OCI-LY1 (cell line): Measurements from ENCODE around the gene EPB41L4A.

Experiments
- H2AFZ ChIP-seq: fragments of 200-600 bp; sonication (generic), shearing (Covaris generic); 2 replicates; pipeline ENCODE4 v1.6.0; 2014; ENCODE audit warnings: antibody characterized with exemption, mild to moderate bottlenecking, low read length
- H3F3A ChIP-seq: fragments of 200-600 bp; sonication (generic), shearing (Covaris generic); 2 replicates; pipeline ENCODE4 v1.6.0; 2014; ENCODE audit warnings: mild to moderate bottlenecking, antibody characterized with exemption, low read length, moderate library complexity; ENCODE audit not compliant: insufficient read depth
- H3K27ac ChIP-seq: fragments of 200-600 bp; sonication (generic); 2 replicates; pipeline ENCODE4 v1.5.1; 2014; ENCODE audit warnings: low read length, mixed run types, mild to moderate bottlenecking, low read depth; ENCODE audit not compliant: poor library complexity, severe bottlenecking
- H3K27me3 ChIP-seq: fragments of 200-600 bp; sonication (generic); 2 replicates; pipeline ENCODE4 v1.6.0; 2014; ENCODE audit warnings: antibody characterized with exemption, mild to moderate bottlenecking, low read length, moderate library complexity; ENCODE audit not compliant: insufficient read depth
- H3K36me3 ChIP-seq: fragments of 200-600 bp; sonication (generic); 2 replicates; pipeline ENCODE4 v1.6.1; 2014; ENCODE audit warnings: mild to moderate bottlenecking, antibody characterized with exemption, low read length, moderate library complexity, mixed read lengths; ENCODE audit not compliant: insufficient read depth
- H3K4me1 ChIP-seq: fragments of 200-600 bp; sonication (generic); 2 replicates; pipeline ENCODE4 v1.5.1; 2014; ENCODE audit warnings: mild to moderate bottlenecking, low read length, moderate library complexity; ENCODE audit not compliant: insufficient read depth, severe bottlenecking
- H3K4me2 ChIP-seq: fragments of 200-600 bp; sonication (generic), shearing (Covaris generic); 2 replicates; pipeline ENCODE4 v1.6.1; 2014; ENCODE audit warnings: low read length
- H3K4me3 ChIP-seq: fragments of 200-600 bp; sonication (generic); 2 replicates; pipeline ENCODE4 v1.5.1; 2014; ENCODE audit warnings: low read length, low read depth, mild to moderate bottlenecking, mixed read lengths; ENCODE audit not compliant: poor library complexity, severe bottlenecking
- H3K79me2 ChIP-seq: fragments of 200-600 bp; shearing (Covaris generic); 2 replicates; pipeline ENCODE4 v1.6.1; 2016; ENCODE audit warnings: mixed run types, low read length, mixed read lengths; ENCODE audit not compliant: insufficient read depth
- H3K9ac ChIP-seq: fragments of 200-600 bp; sonication (generic), shearing (Covaris generic); 2 replicates; pipeline ENCODE4 v1.6.1; 2014; ENCODE audit warnings: mild to moderate bottlenecking, low read length, mixed read lengths
- H3K9me2 ChIP-seq: fragments of 200-600 bp; sonication (generic), shearing (Covaris generic); 2 replicates; pipeline ENCODE4 v1.6.1; 2014; ENCODE audit warnings: low read depth, mild to moderate bottlenecking, low read length, mixed read lengths
- H3K9me3 ChIP-seq: fragments of 200-600 bp; shearing (Covaris generic); 2 replicates; pipeline ENCODE4 v1.6.1; 2014; ENCODE audit warnings: low read length, mixed read lengths
- H4K20me1 ChIP-seq: fragments of 200-600 bp; sonication (generic), shearing (Covaris generic); 2 replicates; pipeline ENCODE4 v1.6.0; 2016; ENCODE audit warnings: mild to moderate bottlenecking, low read length; ENCODE audit not compliant: insufficient read depth
- CTCF ChIP-seq: fragments of 200-600 bp; sonication (generic), shearing (Covaris generic); IDR thresholded peaks from 2 replicates; pipeline ENCODE4 v1.5.1; 2017; ENCODE audit warnings: mild to moderate bottlenecking, antibody characterized with exemption, low read length, moderate library complexity, mixed read lengths
- EZH2 ChIP-seq: fragments of 200-600 bp; sonication (generic), shearing (Covaris generic); IDR thresholded peaks from 2 replicates; pipeline ENCODE4 v1.8.0; 2017; ENCODE audit warnings: borderline replicate concordance, mixed run types, mild to moderate bottlenecking, antibody characterized with exemption, low read length, moderate library complexity, mixed read lengths

Gene EPB41L4A

DNA sequence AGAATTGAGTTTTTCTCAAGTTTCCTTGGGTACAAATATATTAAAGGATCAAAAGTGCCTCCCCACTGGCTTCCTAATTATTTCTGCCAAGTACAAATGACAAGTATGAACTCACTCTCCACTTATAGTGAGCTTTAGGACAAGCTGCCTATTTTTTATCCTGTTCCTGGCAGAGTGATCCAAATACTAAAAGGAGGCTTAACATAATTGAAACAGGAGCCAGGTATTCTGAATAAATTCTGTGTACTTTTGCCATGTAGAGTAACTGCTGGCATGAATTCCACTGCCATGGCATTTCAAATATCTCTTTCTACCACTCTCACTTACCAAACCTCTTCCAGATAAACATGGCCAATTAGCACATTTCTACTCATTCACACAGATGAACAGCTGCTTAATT is 171.1 kb downstream of the EPB41L4A start:
- no peaks in the 10 kb centered on the region for H3K4me1 ChIP-seq
- H3K9ac ChIP-seq, result no peak overlapping the region
- no peaks in the 10 kb centered on the region for H4K20me1 ChIP-seq
- H3K4me2 ChIP-seq, result no peak overlapping the region
- no peak overlapping the region for H2AFZ ChIP-seq
- H3K4me3 ChIP-seq, result no peak overlapping the region
- no peaks in the 10 kb centered on the region for H3K36me3 ChIP-seq
- no peaks in the 10 kb centered on the region for H3K9me2 ChIP-seq
- H3K27me3 ChIP-seq, result no peaks in the 10 kb centered on the region
- TF ChIP-seq CTCF (no peak), EZH2 (no peak)
- H3F3A ChIP-seq, result no peaks in the 10 kb centered on the region
- H3K9me3 ChIP-seq, result no peaks in the 10 kb centered on the region
- H3K79me2 ChIP-seq, result no peaks in the 10 kb centered on the region
- no peak overlapping the region for H3K27ac ChIP-seq

DNA sequence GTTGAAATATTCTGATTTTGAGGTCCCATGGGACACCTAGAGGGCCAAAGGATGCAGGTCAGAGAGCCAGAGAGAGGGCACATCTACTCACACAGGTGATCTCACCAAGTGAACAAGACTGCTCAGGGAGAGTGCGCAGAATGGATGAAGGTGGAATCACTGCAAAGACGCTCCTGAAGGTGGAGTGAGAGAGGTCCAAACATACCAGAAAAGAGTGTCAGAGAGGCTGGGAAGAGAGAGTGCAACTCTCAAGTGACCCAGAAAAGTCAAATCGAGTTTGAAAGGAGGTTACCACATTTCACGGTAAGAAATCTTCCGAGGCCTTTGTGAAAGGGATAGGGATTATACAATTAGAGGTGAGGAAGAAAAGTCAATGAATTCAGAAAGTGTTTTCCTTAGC is 173.4 kb downstream of the EPB41L4A start:
- H3K9me2 ChIP-seq, result no peaks in the 10 kb centered on the region
- no peaks in the 10 kb centered on the region for H3K36me3 ChIP-seq
- no peaks in the 10 kb centered on the region for H4K20me1 ChIP-seq
- no peaks in the 10 kb centered on the region for H3K27me3 ChIP-seq
- no peaks in the 10 kb centered on the region for H3K79me2 ChIP-seq
- H3K4me2 ChIP-seq, result no peak overlapping the region
- H3K9me3 ChIP-seq, result no peaks in the 10 kb centered on the region
- no peak overlapping the region for H2AFZ ChIP-seq
- no peak overlapping the region for H3K27ac ChIP-seq
- TF ChIP-seq CTCF (no peak), EZH2 (no peak)
- H3K9ac ChIP-seq, result no peak overlapping the region
- H3K4me1 ChIP-seq, result no peaks in the 10 kb centered on the region
- H3F3A ChIP-seq, result no peaks in the 10 kb centered on the region
- H3K4me3 ChIP-seq, result no peak overlapping the region

- H3F3A ChIP-seq, result no peaks in the 10 kb centered on the region
- H3K9me2 ChIP-seq, result no peaks in the 10 kb centered on the region
- H3K27ac ChIP-seq, result no peak overlapping the region
- H3K36me3 ChIP-seq, result no peaks in the 10 kb centered on the region
- no peak overlapping the region for H3K9ac ChIP-seq
- no peak overlapping the region for H3K4me3 ChIP-seq
- no peaks in the 10 kb centered on the region for H3K79me2 ChIP-seq
- H3K4me2 ChIP-seq, result no peak overlapping the region
- H4K20me1 ChIP-seq, result no peaks in the 10 kb centered on the region
- H3K4me1 ChIP-seq, result no peaks in the 10 kb centered on the region
- H3K27me3 ChIP-seq, result no peaks in the 10 kb centered on the region
- H3K9me3 ChIP-seq, result no peaks in the 10 kb centered on the region
- no peak overlapping the region for H2AFZ ChIP-seq
- TF ChIP-seq CTCF (no peak), EZH2 (no peak)
Observed at GRCh38 chr5:112239996-112240395, 179.1 kb downstream of the EPB41L4A start.
